ENCODE results near the gene ARHGEF11.
A peak's percentile ranks its signal among the peaks of the same experiment; 100 is the strongest.

DNA sequence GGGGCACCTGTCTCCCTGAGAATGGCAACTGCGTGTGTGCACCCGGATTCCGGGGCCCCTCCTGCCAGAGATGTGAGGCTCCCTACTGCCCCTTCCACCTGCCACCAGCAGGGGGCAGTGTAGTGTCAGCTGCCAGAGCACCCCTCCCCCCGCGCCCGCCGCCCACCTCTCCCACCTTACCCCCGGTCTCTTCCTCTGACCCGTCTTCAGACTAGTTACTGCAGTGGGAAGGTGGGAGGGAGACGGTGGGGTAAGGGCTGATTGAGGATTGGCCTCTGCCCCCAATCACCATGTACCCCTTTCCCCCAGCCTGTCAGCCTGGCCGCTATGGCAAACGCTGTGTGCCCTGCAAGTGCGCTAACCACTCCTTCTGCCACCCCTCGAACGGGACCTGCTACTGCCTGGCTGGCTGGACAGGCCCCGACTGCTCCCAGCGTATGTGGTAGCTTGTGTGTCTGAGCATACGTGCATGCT is 135.2 kb downstream of the ARHGEF11 start:
- TF ChIP-seq CTCF (IDR thresholded peaks at IDR 0.05; ENCODE audit: low read depth, low read length, missing input control) = peak; percentile 55
- no peak for TF ChIP-seq YY1 (IDR thresholded peaks at IDR 0.05)
